Measurements from ENCODE around the gene FGF10.
A peak's percentile ranks its signal among the peaks of the same experiment; 100 is the strongest.

Gene FGF10

GRCh38 chr5:44389090-44389822 is at the start of gene FGF10:
FGF10 (minus strand) TSS chr5:44389420; CDS start chr5:44388682, 738 bp downstream.
- peak; percentile 54 for DNase-seq

GRCh38 chr5:44426944-44427343 is 37.7 kb upstream of the FGF10 start:
- no peak for DNase-seq

- no peak for DNase-seq
Measured at GRCh38 chr5:44412286-44412685, 23.1 kb upstream of the FGF10 start.

GRCh38 chr5:44402084-44402483 is 12.9 kb upstream of the FGF10 start:
- DNase-seq = no peak

- DNase-seq = no peak
Measured at GRCh38 chr5:44401611-44402010, 12.4 kb upstream of the FGF10 start.

- DNase-seq = no peak
Measured at GRCh38 chr5:44398382-44398781, 9.2 kb upstream of the FGF10 start.

- no peak for DNase-seq
Measured at GRCh38 chr5:44396312-44396711, 7.1 kb upstream of the FGF10 start.

GRCh38 chr5:44390351-44390750 is 1.1 kb upstream of the FGF10 start:
- DNase-seq = no peak

- DNase-seq = no peak
Measured at GRCh38 chr5:44389823-44390143, 563 bp upstream of the FGF10 start.

- DNase-seq = peak; percentile 50
Measured at GRCh38 chr5:44388321-44389089, 715 bp downstream of the FGF10 start.

- DNase-seq = no peak
Measured at GRCh38 chr5:44387921-44388320, 1.3 kb downstream of the FGF10 start.

GRCh38 chr5:44387406-44387805 is 1.8 kb downstream of the FGF10 start:
- DNase-seq = no peak

GRCh38 chr5:44385291-44385900 is 3.8 kb downstream of the FGF10 start:
- DNase-seq = no peak

- DNase-seq = no peak
Measured at GRCh38 chr5:44384816-44385215, 4.4 kb downstream of the FGF10 start.

GRCh38 chr5:44382894-44383293 is 6.3 kb downstream of the FGF10 start:
- DNase-seq = no peak

GRCh38 chr5:44377057-44377456 is 12.2 kb downstream of the FGF10 start:
- DNase-seq = no peak

GRCh38 chr5:44372028-44372427 is 17.2 kb downstream of the FGF10 start:
- DNase-seq = no peak

- DNase-seq = no peak
Measured at GRCh38 chr5:44367203-44367602, 22.0 kb downstream of the FGF10 start.

GRCh38 chr5:44365345-44365744 is 23.9 kb downstream of the FGF10 start:
- no peak for DNase-seq

GRCh38 chr5:44364097-44364496 is 25.1 kb downstream of the FGF10 start:
- DNase-seq = no peak

- DNase-seq = no peak
Measured at GRCh38 chr5:44361342-44362001, 27.7 kb downstream of the FGF10 start.

GRCh38 chr5:44360919-44361318 is 28.3 kb downstream of the FGF10 start:
- no peak for DNase-seq

- DNase-seq = no peak
Measured at GRCh38 chr5:44358421-44358820, 30.8 kb downstream of the FGF10 start.

- DNase-seq = no peak
Measured at GRCh38 chr5:44356231-44356630, 33.0 kb downstream of the FGF10 start.
